HG03565 (cell line): ENCODE results near the gene GCSAM.

Experiments
- ATAC-seq: cut with Tn5 transposase; IDR thresholded peaks from one replicate; pipeline ENCODE4 v1.9.1; 2021; ENCODE audit warnings: mild to moderate bottlenecking, moderate library complexity; ENCODE audit not compliant: unreplicated experiment

GCSAM gene

GRCh38 chr3:112109322-112109721 lies 23.7 kb downstream of the GCSAM start:
- no peak for ATAC-seq

- ATAC-seq = no peak
These were observed 28.3 kb downstream of the GCSAM start for GRCh38 chr3:112104774-112105173.

- no peak for ATAC-seq
These were observed 31.1 kb downstream of the GCSAM start for GRCh38 chr3:112101916-112102315.

GRCh38 chr3:112097378-112097777 lies 35.7 kb downstream of the GCSAM start:
- no peak for ATAC-seq

DNA sequence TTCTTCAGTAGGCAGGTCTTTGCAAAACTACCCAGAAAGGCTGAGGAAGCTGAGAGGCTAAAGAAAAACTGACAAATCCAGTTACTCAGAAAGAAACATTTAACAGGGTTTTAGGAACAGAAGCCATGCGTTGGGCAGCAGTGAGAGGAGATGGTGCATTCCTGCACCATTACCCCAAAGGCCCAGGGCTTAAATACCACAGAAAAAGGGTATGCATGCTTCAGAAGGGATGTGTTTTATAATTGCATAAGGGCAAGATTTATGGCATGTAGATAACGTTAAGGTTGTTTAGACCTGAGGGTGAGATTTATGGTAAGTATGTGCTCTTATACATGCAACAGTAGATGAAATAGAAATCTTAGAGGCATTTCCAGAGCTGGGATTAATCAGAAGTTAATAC lies 36.9 kb downstream of the GCSAM start:
- ATAC-seq = no peak

GRCh38 chr3:112095731-112096130 lies 37.3 kb downstream of the GCSAM start:
- ATAC-seq = no peak

DNA sequence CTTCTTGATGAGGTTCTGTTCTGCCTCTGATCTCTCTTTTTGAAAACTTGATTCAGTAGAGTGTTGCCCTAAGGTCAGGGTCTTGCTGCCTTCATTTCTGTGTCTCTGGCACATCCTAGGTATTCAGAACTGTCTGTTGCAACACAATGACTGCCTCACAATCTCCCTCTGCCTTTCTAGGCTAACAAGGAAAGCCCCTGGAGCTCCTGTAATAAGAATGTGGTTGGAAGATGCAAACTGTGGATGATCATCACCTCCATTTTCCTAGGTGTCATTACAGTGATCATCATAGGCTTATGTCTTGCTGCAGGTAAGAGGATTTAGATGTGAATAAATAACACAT lies 39.9 kb downstream of the GCSAM start:
- ATAC-seq = no peak

GRCh38 chr3:112092496-112093179 lies 40.4 kb downstream of the GCSAM start:
- no peak for ATAC-seq

DNA sequence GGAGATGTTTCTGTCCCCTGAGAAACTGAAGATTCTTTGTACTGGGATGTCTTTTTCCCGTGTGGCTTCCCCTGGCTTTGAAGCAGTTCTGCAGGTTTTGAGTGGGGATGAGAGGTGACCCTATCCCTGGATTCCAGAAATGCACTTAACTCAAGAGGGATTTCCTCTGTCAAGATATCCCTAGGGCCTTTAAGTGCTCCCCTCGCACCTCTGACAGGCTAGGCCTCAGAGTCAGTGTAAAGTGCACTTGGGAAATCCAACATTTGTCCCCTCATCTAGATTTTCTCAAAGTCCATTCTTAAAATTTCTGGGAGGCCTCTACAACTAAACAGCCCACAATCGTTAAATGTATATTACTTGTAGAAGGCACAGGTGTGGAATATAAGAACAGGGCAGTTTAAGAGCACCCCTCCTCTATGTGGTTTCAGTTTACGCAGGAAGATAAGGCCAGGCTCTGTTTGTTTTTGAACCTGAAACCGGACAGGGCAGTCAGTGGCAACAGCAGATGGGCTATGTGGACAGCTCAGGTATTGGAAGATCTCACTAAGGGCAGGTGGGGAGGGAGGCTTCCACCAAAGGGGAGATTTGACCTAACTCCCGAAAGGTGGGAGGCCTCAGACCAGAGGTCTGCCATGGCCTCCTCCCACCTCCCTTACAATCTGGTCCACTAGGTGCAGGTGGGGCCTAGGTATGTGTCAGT lies 42.0 kb downstream of the GCSAM start:
- no peak for ATAC-seq

DNA sequence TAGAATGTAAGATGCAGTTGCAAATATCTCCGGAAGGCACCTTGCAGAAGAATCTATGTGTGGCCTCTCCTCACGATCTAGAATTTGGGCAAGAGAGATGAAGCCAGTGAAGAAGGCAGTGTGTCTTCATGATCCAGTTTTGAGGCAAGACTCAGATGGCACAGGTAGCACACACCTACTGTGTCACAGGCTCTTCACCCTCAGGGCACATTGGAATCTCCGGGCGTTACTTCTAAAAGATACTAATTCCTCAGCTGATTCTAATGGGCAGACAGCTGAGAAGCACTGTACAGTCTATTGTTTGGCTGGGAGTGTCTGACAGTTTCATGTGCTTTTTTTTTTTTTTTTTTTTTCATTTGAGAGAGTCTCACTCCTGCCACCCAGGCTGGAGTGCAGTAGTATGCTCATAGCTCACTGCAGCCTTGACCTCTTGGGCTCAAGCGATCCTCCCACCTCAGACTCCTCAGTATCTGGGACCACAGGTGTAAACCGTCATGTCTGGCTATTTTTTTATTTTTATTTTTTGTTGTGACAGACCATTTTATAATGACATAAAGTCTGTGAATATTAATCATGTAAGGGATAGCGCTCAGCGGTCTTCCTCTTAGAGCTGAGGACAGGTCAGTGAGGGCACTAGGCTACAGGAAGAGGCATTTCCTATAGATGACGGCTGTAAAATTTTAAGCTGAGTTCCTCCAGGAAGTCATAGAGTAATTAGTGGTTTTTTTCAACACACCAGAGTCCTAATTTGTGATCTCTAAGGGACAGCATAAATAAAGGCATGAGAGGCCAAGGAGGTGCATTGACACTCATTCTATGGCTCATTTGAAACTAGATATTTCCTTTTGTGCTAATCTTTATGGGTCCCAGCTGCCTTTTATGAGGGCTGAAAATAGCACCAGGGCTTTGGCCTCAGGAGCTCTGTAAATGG lies 42.8 kb downstream of the GCSAM start:
- no peak for ATAC-seq

DNA sequence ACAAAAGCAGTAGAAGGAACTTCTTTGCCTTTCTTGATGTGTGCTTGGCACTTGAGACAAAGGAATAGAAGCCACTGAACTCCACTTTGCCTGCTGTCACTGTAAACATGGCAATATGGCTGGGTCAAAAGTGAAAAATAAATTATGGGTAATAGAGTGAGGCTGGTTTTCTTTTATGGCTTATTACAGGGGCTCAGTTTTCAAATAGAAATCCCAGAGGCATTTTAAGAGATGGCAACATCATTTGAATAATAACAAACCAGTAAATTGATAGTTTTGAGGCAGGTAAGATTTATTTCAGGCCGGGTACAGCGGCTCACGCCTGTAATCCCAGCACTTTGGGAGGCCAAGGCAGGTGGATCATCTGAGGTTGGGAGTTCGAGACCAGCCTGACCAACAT lies 44.1 kb downstream of the GCSAM start:
- no peak for ATAC-seq

- no peak for ATAC-seq
These were observed 45.3 kb downstream of the GCSAM start for GRCh38 chr3:112087746-112088145.

DNA sequence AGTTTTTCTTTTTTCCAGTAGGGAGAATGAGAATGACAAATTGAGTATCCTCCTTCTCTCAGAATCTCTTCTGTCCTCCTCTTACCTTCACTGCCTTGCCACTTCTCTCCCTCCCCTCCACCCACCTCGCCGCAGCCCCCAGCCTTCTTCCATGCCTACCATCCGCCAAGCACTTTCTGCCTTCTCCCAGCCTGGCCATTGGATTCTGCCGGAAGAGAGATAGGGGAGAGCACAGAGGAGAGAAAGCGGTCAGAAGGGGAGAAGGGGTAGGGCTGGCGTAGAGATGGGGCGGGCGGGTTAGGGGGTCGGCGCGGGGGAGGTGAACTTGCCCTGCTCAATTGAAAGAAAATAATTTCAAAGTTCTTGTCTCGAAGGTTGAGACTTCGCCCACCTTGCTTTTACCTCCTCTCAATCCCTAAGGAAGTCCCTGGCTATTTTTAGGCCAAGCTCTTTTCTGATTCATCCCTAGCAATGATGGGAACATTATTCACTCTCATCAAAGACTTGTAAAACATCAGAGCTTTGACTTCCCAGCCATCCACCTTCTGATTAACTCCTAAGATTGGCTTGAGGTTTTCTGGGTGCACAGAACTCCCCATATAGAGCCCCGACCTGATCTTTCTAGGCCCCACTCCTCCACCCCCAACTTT lies 46.0 kb downstream of the GCSAM start:
- no peak for ATAC-seq

GRCh38 chr3:112086076-112086854 lies 46.8 kb downstream of the GCSAM start, which contains the start of gene C3orf52:
Gene C3orf52, plus strand, starts transcription at chr3:112086389. Its CDS starts 19 bp downstream, at chr3:112086408.
- ATAC-seq = peak; percentile 81

DNA sequence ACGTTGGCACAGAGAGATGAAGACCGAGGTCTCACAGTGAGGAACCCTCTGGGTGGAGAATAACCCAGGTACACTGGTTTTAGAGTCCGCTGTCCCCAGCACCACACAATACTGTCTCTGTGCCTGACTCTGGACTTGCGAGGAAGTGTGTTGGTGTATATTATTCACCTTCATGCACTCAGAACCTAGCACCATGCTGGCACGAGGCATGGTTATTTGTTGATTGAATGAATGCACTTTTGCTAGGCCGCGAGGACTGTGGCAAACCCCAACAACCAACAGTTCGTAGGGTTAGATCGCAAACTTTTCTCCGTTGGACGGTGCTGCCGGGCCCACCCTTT lies 47.3 kb downstream of the GCSAM start:
- no peak for ATAC-seq

DNA sequence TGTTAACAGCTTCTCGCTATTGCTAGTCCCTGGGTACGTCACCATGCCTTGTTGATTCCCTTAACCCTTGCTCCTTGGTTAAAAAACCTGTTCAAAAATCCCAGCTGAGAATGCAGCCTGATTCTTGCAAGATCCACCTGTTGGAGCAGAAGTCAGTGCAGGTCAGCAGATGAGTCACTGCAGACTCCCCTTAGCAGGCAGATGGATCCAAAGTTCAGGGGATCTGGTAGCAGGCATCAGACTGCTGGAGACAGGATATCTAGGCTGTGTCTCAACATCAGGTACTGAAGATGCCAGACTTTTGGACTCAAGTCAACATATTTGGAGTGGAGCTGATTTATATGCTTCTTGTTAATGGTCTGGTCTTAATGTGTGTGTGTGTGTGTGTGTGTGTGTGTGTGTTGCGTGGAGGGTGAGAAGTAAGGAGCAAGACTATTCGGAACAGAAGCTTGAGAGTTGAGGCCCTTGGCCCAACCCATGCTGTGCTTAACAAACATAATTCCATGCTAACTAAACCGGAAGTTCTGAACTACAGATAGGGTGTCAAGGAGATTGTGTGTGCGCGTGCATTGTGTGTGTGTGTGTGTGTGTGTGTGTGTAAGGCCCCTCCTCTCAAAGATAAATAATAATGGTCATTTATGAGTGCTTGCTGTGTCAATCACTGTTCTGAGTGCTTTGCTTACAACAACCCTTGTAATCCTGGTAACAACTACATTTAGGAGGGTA lies 47.9 kb downstream of the GCSAM start:
- ATAC-seq = no peak

DNA sequence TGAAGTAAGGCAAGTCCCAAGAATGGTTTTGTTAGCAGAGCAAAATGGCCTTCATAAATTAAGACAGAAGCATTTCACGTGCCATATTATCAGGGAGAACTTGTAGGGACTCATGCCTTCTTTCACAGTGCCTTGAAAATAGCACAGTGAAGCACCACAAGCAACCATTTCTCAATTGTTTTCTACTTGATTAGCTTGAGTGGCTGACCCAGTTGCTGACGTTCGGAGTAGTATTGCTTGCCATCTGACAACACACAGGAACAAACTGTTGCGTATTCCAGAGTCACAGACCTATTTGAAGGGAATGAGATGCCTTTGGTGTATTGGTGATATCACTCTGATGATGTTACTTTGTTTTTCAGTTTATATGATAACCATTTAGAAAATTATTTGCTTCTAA lies 49.8 kb downstream of the GCSAM start:
- no peak for ATAC-seq

DNA sequence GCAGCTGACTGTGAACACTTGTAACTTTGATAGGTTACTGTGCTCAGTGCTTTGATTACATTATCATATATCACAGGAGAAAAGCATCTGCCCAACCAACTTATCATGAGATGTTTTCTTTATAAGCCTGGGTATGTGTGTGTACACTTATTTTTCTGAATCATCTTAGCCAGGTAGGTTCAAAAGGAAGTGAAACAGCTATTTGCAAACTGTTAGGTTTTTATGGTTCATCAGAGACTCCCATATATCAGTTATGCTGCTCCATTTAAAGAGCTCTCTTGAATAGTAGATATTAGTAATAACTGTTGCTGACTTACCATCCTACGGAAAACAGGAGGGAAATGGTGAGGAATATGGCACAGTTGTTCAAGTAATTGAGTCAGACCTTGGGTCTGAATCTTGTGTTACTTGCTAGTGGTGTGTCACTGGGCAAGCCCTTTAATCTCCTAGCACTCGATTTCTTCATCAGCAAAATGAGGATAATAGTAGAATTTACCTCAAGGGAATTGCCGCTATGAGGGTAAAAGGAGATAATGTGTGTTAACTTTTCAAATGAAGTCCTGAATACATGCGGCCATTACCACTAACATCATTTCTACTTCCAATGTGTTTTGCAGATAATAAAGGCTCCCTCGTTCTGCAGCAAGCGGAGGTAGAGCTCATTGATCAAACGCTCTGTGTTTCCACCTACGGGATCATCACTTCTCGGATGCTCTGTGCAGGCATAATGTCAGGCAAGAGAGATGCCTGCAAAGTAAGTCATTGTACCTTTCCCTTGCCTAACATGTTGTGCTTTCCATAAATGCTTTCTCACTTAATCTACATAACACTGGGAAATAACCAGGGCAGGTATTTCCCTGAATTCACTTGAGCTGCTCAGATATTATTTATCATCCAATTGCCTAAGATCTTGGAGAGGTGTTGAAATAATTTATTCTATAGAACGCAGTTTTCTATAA lies 54.6 kb downstream of the GCSAM start:
- ATAC-seq = no peak
